ENCODE data around the gene KNSTRN.

The KNSTRN gene

GRCh38 chr15:40345867-40346578 lies 36.5 kb upstream of the KNSTRN start:
- no peak for DNase-seq (ENCODE audit: low read depth)

GRCh38 chr15:40346579-40347558 lies 35.7 kb upstream of the KNSTRN start:
- DNase-seq (ENCODE audit: low read depth), result no peak

GRCh38 chr15:40347559-40348473 lies 34.7 kb upstream of the KNSTRN start:
- DNase-seq (ENCODE audit: low read depth), result no peak

GRCh38 chr15:40348474-40348870 lies 34.0 kb upstream of the KNSTRN start:
- no peak for DNase-seq (ENCODE audit: low read depth)

- DNase-seq (ENCODE audit: low read depth), result no peak
These were observed 33.4 kb upstream of the KNSTRN start for GRCh38 chr15:40349163-40349562.

- no peak for DNase-seq (ENCODE audit: low read depth)
These were observed 30.1 kb upstream of the KNSTRN start for GRCh38 chr15:40352281-40352901.

GRCh38 chr15:40353697-40354096 lies 28.8 kb upstream of the KNSTRN start:
- DNase-seq (ENCODE audit: low read depth), result no peak

GRCh38 chr15:40354408-40355171 lies 27.9 kb upstream of the KNSTRN start:
- DNase-seq (ENCODE audit: low read depth), result no peak

GRCh38 chr15:40355976-40356585 lies 26.4 kb upstream of the KNSTRN start:
- DNase-seq (ENCODE audit: low read depth), result no peak

GRCh38 chr15:40357246-40357645 lies 25.3 kb upstream of the KNSTRN start:
- DNase-seq (ENCODE audit: low read depth), result no peak

GRCh38 chr15:40357723-40358470 lies 24.6 kb upstream of the KNSTRN start, which contains the start of gene DISP2:
Gene DISP2, plus strand, starts transcription at chr15:40358219. Its CDS starts 103 bp downstream, at chr15:40358322.
- no peak for DNase-seq (ENCODE audit: low read depth)

- no peak for DNase-seq (ENCODE audit: low read depth)
These were observed 23.8 kb upstream of the KNSTRN start for GRCh38 chr15:40358471-40359353.

- DNase-seq (ENCODE audit: low read depth), result no peak
These were observed 22.5 kb upstream of the KNSTRN start for GRCh38 chr15:40360015-40360414.

GRCh38 chr15:40361640-40362039 lies 20.9 kb upstream of the KNSTRN start:
- DNase-seq (ENCODE audit: low read depth), result no peak

GRCh38 chr15:40363611-40364010 lies 18.9 kb upstream of the KNSTRN start:
- DNase-seq (ENCODE audit: low read depth), result no peak

- no peak for DNase-seq (ENCODE audit: low read depth)
These were observed 18.3 kb upstream of the KNSTRN start for GRCh38 chr15:40364251-40364650.

GRCh38 chr15:40365016-40365415 lies 17.5 kb upstream of the KNSTRN start:
- no peak for DNase-seq (ENCODE audit: low read depth)

GRCh38 chr15:40365624-40366456 lies 16.7 kb upstream of the KNSTRN start:
- no peak for DNase-seq (ENCODE audit: low read depth)

Measured in stromal cell of bone marrow (primary cell).